HCT116 (cell line): Measurements from ENCODE around the gene ASPG. TPM values are rescaled to one million over a fixed set of nuclear protein-coding genes. Genes with fewer than 3 reads are reported as not detected.

ENCODE experiments used
- ATF3 ChIP-seq: IDR thresholded peaks from 2 replicates; pipeline ENCODE4 v1.6.1; 2012
- CTCF ChIP-seq, 3 experiments: fragments of 200-600 bp in 1 of 3; sonication (generic) in 1 of 3; IDR thresholded peaks in 2 of 3; conservative IDR thresholded peaks in 1 of 3; 2 replicates each; pipeline ENCODE4 v1.5.1; 2012 to 2017; ENCODE audit warnings: low read depth in 2 of 3, low read length in 2 of 3, antibody characterized with exemption in 1 of 3, borderline replicate concordance in 1 of 3, control low read depth in 1 of 3, mild to moderate bottlenecking in 1 of 3, mixed read lengths in 1 of 3, mixed run types in 1 of 3, moderate library complexity in 1 of 3; ENCODE audit not compliant: insufficient read depth in 1 of 3
- POLR2AphosphoS5 ChIP-seq: IDR thresholded peaks from 2 replicates; pipeline ENCODE4 v1.6.1; 2011; ENCODE audit warnings: mild to moderate bottlenecking, low read depth, low read length, moderate library complexity
- REST ChIP-seq: IDR thresholded peaks from 2 replicates; pipeline ENCODE4 v1.6.1; 2012; ENCODE audit warnings: low read depth
- SIN3A ChIP-seq: IDR thresholded peaks from 2 replicates; pipeline ENCODE4 v1.6.1; 2012; ENCODE audit warnings: low read depth
- TCF7L2 ChIP-seq: IDR thresholded peaks from 2 replicates; pipeline ENCODE4 v1.7.0; 2011; ENCODE audit warnings: borderline replicate concordance, inconsistent platforms; ENCODE audit not compliant: insufficient read depth, insufficient read length; ENCODE audit errors: extremely low read depth
- YY1 ChIP-seq: IDR thresholded peaks from 2 replicates; pipeline ENCODE4 v1.6.1; 2011; ENCODE audit warnings: low read length, low read depth, moderate library complexity, mild to moderate bottlenecking; ENCODE audit not compliant: insufficient replicate concordance; ENCODE audit errors: extremely low read depth
- total RNA-seq: library from RNA; stranded (reverse); gene quantifications from one replicate; pipeline ENCODE4 v1.2.1, GENCODE V29; 2021; ENCODE audit not compliant: unreplicated experiment

ASPG gene
- total RNA-seq, 1 experiment from 2014 or later = not detected

- no peak for TF ChIP-seq CTCF (IDR thresholded peaks at IDR 0.05 in 2 of 3, conservative IDR thresholded peaks at IDR 0.05 in 1 of 3; ENCODE audit: borderline replicate concordance in 1 of 3, insufficient read depth in 1 of 3, low read depth in 2 of 3, low read length in 2 of 3)
- no peak for TF ChIP-seq REST
- no peak for TF ChIP-seq ATF3
- no peak; the same call in 1 of the 2 replicates for TF ChIP-seq POLR2AphosphoS5
- TF ChIP-seq SIN3A = no peak
- no peak for TF ChIP-seq TCF7L2
- no peak for TF ChIP-seq YY1
Measured at GRCh38 chr14:104108570-104109541, 23.4 kb downstream of the ASPG start (continued).
